Measurements from ENCODE around the gene EPN3.

Gene EPN3

DNA sequence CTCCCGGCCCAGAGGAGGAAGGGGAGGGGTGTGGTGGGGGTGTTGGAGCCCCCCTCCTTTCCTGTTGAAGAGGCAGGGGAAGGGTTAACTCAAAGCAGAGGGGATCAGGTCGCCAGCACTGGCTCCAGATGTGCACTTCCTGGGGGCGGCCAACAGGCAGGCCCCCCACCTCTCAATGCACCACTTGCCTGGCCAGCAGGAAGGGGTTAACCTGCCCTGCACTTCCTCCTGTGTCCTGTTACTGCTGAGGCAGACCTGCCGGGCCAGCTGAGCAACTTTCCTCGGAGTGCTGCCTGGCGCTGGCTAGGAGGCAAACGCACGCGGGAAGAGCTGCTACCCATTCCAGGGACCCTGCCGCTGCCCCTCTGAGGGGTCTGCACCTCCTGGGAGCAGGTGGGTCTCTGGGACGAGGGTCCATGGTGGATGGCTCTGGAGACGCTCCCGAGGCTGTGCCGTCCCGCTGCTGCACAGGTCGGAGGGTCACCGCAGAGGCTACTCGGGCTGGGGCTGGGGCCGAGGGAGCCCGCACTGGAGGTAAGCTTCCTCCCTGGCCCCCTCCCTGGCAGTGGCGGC is at the start of gene EPN3:
Gene EPN3 (plus strand): TSS at position 284 of the 573 bp plus-strand sequence. CDS start 3,822 bp downstream, outside the sequence.
- no peak for DNase-seq (ENCODE audit: low read depth in 2 of 2)

DNA sequence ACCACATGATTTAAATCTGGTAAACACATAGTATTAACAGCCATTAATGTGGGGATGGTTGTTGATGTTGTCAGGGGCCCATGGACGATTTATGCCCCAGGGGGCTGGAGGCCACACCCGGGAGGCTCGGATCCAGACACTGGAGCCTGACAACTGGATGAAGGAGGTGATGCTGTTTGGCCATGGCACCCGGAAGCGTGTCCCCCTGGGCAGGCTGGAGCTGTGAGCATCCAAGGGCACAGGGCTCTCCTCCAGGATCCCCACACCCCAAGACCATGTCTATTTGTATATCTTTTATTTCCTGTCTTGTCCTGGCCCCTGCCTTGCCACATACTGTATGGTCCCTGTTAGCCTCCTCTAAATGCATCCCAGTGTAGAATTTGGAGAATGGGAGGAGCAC is 49.3 kb upstream of the EPN3 start:
- DNase-seq (ENCODE audit: low read depth in 2 of 2), result no peak

DNA sequence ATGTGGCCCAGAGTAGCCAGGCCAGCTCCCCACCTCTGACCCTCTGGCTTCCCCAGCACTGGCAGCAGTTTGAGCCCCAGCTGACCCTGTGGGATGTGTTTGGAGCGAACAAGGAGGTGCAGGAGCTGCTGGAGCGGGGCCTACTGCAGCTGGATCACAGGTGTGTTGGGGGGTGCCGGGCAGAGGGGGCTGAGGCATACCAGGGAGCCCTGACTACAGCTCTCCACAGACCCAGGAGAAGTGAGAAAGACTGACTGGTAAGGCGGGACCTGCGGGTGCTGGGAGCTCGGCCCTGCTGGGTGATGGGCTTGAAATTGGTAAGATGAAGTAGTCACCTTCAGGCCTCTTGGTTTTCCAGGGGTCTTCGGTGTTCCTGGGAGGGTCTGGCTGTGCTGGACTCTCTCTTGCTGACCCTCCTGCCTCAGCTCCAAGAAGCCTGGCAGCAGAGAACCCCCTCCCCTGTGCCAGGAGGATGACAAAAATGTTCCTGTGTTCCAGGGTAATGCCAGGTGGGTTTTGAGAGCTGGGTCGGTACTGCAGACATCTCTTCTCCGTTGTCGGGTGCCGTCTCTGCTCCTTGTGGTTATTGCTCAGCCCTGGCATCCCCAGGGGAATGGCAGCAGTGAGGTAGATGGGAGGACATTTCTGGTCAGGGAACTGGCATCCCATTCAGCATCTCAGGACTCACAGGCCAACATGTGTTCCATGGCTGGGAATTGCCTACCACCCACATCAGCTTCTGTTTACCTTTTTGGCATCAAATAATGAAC is 48.0 kb upstream of the EPN3 start:
- no peak for DNase-seq (ENCODE audit: low read depth in 2 of 2)

DNA sequence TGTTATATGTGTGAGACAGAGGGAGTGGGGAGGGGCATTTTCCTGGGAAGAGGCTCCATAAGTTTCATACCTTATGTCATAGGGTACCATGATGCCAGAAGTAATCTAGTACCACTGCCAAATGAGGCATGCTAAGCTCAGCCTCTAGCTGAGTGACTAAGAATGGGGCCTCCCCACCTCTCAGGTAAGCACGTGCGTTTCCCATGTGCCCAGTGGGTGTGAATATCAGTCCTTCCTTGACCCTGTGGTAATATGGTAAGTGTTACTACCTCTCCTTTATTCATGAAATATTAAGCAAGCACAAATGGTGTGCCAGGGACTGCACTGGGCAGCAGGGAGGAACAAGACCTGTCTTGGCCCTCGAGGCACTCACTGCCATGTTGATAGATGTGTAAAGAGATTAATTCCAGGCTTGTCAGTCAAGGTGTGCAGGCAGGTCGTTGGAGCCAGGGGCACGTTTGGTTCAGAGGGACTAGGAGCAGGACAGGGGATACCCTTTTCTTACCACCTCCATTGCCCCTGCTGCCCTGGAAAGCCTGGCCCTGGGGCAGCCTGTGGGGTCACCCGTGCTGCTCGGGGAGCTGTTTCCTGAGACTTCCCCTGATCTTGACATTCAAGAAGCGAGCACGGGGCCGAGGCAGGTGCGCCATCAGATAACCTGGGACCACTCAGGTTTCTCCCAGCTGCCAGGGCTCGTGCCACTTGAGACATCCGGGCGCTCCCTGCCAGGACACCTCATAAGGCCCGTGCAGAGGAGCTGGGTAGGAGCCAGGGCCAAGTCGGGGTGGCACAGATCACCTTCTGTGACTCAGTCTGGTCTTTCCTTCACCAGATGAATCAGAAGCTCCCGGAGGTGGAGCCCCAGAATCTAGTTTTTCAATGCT is 45.1 kb upstream of the EPN3 start:
- no peak for DNase-seq (ENCODE audit: low read depth in 2 of 2)

DNA sequence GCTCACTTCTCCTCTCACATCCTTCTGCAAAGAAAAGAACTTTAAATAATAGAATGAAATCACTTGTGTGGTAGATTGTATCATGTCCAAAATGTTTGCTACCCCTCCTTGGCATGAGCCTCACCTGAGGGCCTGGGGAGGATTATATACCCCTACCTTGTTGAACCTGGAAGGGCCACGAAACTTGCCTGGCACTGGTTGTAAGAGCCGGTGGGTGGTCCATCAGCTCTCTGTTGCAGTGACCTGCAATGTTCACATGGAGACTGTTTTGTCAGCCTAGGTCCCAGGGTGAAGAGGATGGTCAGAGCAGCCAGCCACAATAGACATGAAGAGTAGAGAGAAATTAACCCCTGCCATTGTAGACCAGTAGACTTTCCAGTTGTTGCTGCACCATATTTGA is 43.7 kb upstream of the EPN3 start:
- DNase-seq (ENCODE audit: low read depth in 2 of 2), result no peak

DNA sequence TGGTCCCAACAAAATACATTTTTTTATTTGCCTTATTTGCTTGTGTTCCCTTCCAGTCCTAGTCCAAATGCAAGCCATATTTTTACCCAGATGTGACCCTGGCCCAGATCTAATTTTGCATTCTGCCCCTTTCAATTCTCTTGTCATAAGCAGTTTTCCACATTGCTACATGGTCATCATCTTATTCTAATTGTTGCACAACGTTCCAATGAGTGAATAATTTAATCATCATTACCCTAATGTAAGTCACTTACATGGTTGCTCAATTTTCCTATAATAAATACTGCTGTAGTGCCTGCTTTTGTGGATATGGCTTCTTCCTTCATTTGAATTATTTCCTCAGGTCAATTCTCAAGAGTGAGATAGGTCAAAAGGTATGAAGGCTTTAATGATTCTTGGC is 41.0 kb upstream of the EPN3 start:
- no peak for DNase-seq (ENCODE audit: low read depth in 2 of 2)

DNA sequence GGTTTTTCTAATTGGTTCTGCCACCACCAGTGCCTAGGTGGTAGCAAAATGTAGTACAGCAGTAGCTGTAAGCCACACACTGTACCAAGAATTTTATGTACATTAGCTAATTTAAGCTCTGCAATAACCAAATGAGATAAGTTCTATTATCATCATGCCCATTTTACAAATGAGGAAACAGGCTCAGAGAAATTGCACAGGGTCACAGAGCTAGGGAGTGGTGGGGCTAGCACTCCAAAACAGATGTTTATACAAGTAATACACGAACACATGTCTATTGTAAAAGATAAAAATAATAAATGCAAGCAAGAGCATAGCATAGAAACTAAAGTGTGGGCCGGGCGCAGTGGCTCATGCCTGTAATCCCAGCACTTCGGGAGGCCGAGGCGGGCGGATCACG is 40.3 kb upstream of the EPN3 start:
- no peak for DNase-seq (ENCODE audit: low read depth in 2 of 2)

DNA sequence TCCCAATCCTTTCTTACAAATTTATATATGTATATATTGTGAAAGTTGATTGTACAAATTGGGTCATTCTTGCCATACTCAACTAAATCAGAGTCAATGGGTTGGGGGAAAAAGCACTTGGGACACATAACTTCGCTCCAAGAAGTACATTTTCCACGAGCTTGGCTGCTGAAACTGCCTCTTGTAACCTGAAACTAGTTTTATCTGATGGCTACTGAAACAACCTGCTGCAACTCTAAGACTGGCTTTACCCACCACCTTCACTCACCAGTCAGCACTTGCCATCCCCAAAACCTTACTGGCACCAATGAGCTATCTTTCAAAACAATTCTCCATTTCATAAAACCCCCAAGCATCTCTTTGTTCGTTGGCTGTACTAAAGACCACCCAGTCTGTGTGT is 38.8 kb upstream of the EPN3 start:
- DNase-seq (ENCODE audit: low read depth in 2 of 2), result no peak

DNA sequence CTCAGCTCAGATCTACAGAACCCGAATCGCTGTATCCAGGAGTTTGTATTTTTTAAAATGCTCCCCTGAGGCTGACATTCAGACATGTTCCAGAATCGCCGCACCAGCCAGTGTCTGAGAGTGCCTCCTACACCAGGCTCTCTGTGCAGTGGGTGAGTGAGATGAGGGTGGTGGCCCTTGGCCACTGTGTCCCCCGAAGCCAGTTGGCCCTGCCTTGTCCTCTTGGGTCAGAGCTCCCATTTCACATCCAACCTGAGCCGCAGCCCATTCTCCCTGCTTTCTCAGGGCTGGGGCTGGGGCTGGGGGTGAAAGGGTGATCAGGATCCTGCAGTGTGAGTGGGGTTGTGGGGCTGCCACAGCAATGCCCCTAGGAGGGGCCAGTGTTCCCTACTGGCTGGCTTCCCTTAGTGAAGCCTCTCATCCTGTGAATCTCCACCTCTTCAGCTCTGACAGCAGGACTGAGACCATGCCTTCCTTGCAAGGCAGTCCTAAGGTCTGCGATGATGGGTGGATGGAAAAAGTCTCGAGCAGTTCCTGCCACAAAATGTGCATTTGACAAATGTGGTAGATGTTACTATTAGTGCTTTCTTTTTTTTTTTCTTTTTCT is 37.2 kb upstream of the EPN3 start:
- DNase-seq (ENCODE audit: low read depth in 2 of 2), result no peak

DNA sequence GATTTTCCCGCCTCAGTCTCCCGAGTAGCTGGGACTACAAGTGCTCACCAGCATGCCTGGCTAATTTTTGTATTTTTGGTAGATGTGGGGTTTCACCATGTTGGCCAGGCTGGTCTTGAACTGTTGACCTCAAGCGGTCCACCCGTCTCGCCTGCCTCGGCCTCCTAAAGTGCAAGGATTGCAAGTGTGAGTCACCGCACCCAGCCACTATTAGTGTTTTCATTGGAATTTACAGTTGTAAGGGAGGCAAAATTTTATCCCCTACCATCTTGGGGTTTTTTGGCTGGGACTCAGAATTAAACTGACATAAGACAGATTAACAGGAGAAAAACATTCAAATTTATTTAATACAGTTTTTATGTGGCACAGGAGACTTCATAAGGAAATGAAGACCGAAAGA is 36.6 kb upstream of the EPN3 start:
- no peak for DNase-seq (ENCODE audit: low read depth in 2 of 2)

DNA sequence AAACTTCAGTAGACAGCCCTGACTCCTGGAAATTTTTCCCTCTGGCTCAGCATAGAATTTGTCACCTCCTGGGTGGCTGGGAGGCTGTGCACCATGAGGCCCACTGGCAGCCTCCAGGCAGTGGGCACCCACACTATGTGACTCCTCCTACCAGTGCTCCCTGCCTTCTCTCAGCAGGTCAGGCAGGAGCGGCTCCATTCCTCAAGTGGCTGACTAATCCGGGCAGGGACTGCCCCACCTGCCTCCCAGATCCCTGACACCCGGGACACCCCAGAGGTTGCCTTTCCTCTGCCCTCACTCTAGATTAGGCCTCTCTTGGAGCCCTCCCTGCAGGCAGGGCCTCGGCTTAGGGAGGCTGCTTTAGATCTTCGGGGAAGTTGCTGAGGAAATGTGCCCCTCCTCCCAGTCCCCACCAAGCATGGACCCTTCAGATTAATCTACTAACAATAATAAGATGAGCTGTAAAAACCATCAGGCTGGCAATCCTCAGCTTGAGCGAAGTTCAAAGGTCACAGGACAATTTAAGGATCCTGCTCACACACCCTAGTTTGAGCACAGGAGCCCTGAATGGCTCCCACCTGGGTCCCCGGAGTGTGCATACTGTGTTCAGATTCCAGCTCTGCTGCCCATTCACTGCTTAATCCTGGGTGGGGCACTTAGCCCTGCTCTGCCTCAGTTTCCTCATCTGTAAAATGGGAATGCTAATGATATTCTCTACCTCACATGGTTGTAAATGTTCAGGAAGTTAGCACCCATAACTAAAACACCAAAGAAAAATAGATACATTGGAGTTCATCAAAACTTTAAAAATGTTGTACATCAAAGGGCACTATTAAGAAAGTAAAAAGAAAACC is 34.3 kb upstream of the EPN3 start:
- DNase-seq (ENCODE audit: low read depth in 2 of 2), result no peak

DNA sequence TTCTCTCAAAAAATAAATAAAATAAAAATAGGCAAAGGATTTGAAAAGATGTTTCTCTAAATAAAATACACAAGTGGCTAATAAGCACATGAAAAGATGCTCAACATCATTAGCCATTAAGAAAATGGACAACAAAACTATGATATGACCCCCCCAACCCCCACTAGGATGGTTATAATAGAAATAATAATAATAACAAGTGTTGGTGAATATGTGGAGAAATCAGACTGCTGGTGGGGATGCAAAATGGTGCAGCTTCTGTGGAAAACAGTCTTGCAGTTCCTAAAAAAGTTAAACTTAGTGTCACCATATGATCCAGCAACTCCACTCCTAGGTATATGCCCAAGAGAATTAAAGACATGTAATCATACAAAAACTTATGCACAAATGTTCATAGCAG is 33.3 kb upstream of the EPN3 start:
- no peak for DNase-seq (ENCODE audit: low read depth in 2 of 2)

DNA sequence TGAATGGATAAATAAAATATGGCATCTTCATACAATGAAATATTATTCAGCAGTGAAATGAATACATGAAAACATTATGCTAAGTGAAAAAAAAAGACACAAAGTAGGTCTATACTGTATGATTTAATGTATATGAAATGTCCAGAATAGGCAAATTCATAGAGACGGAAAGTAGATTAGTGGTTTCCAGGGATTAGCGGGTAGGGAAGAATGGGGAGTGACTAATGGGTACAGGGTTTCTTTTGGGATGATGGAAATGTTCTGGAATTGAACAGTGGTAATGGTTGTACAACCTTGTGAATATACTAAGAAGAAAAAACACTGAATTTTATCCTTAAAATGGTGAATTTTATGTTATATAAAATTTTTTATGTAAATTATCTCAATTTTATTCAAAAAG is 32.8 kb upstream of the EPN3 start:
- no peak for DNase-seq (ENCODE audit: low read depth in 2 of 2)

DNA sequence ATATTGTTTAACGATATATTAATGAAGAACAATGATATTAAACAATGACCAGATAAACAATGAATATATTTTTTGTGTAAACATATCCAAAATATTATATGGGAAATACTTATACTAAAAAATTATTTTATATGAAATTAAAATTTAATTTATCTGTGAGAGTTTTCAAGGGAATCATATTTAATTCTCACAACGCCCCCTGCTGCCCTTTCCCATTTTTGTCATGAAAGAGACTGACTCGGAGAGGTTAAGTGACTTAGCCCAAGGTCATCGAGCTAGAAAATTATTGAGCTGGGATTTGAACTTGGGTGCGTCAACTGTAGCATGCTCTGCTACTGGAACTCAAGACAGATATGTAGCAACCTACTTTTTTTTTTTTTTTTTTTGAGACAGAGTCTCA is 31.5 kb upstream of the EPN3 start:
- DNase-seq (ENCODE audit: low read depth in 2 of 2), result no peak

DNA sequence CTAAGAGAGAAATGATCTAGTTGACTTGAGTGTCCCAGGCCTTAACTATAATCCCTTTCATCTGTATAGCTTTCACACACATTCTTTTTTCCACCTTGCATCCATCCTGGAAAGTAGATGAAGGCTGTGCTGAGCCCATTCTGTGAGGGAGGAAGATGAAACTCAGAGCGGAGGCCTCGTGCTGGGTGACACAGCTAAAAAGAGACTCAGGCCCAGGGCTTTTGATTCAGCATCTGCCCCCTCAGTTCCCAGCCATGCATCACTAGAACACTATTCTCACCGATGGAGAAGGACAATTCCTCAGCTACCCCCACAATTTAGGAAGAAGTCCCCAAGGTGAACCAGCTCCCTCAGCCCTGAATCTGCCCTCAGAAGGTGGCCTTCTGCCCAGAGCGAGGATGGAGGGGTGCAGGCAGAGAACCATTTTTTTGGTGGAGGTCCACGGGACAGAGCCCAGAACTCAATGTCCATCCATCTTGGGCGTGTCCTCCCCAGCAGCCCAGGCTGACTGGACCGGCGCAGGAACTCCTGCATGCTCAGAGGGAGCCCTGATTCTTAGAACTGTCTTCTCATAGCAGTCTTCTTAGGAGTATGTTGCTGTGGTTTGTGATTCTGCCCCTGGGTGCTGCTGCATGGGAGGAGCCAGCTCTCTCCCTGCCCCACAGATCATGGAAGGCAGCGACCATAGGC is 30.1 kb upstream of the EPN3 start:
- DNase-seq (ENCODE audit: low read depth in 2 of 2), result no peak

DNA sequence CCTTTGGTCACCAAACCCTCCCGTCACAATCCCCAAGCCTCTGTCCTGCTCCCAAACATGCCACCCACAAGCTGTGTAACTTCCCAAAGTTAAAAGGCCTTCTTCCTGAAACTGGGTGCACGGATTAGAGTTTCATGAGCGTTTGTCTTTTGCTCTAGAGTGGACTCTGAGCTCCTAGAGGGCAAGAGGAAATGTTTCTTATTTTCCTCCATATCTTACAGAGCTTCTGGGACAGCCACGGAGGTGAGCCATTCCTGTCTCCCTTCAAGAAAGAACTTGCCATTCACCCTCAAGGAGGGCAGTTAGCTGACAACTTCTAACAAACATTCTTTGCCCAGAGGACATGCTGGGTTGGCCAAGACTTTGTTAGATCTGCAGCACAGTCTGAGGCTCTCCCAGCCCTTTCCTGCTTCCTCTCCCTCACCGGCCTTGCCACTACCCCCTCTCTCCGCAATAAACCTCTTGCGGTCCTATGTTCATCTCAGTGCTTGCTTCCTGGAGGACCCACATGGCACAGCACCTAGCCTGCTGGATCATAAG is 26.9 kb upstream of the EPN3 start:
- no peak for DNase-seq (ENCODE audit: low read depth in 2 of 2)

DNA sequence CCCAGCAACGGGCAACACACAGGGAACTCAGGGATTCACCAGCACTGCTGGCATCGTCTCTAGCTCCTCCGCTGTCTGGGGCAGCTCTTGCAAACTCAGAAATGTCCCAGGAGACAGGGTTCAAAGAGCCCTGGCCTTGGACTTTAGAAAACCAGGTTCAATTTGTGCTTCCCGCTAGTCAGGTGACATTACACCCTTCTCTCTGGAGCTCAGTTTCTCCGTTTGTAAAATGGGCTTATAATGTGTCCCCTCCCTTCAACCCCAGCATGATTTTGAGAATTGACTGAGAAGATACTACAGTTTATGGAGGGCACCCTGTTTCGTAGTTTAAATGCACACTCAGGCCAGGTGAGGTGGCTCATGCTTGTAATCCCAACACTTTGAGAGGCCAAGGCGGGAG is 26.2 kb upstream of the EPN3 start:
- no peak for DNase-seq (ENCODE audit: low read depth in 2 of 2)

DNA sequence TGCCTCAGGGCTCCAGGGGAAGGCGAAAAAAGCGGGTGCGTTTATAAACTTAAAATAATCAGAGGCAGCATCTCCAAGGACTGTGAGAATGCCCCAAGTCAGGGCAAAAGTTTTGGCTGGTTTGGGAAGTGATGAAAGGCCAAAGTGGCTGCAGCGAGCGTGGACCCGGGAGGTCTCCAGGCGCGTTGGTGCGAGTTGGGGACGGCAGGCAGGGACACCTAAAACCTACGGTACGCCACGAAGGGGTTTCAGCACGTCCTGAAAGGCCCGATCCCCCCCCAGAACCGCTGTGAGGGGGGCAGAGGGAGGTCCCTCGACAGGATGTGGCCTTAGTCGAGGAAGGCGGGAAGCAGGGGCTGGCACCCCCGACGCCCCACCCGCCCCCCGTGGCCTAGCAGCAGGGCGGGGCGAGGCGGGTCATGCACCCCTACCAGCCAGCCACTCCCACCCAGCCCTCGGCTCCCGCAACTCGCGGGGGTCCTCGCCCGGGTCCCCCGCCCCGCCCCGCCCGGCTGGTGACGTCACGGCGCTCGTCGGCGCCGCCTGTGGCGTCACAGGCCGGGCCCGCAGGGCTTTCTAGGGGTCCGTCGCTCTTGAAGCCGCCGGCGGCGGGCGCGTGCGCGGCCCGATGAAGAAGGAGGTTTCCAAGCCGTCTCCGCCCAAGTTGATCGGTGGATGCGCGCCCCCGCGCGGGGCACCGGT is 24.5 kb upstream of the EPN3 start, which contains the start of gene MYCBPAP:
Gene MYCBPAP (plus strand): TSS at position 569 of the 702 bp plus-strand sequence. CDS start 236 bp downstream, outside the sequence.
- DNase-seq (ENCODE audit: low read depth in 2 of 2), result peak; percentile 56 to 79

DNA sequence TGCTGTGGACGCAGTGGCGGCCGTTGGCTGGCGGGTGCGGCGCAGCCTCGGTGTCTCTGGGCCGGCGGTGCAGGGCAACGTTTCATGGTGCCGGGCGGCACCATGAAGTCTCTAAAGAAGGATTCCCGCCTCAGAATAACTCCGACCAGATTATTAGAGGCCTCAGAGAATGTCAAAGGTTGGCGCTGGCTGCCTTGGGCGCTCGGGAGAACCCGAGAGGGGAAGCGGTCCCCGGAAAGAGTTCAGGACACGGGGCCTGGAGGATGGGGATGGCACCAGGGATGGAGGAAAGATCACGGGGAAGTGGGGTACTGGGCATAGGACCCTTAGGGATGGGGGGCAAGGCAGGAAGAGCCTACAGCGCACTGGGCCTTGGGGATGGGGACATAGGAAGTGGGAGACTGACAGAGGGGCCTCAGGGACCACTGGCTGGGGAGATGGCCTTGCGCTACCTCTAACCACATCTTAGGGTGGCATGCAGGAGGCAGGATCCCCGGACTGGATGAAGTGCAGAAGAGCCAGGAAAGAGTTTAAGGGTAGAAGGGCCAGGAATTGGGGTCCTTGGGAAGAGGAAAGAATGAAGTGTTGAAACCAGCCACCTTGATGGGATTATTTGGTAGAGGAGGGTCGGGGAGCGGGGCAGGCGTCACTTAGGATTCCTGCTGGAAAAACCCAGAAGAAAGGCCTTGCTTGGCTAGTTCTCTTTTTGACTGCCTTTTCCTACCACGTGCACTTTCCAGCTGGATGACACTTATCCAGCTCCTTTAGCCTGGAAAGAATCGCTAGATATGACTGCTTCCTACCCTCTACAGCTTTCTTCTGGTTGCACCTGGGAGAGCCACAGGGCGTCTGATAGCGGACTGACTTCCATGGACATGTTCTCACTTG is 23.7 kb upstream of the EPN3 start:
- no peak for DNase-seq (ENCODE audit: low read depth in 2 of 2)

Measured in stimulated activated CD8-positive, alpha-beta memory T cell treated with anti-CD3 and anti-CD28 coated beads, Interleukin-2, amount 100 ng/mL, for 48 hours (primary cell).